DND-41 (cell line): ENCODE data around the gene IL12RB2.
A peak's percentile ranks its signal among the peaks of the same experiment; 100 is the strongest.

Experiments
- ATAC-seq: fragments of 200-7000 bp; cut with Tn5 transposase; 3 replicates; pipeline ENCODE4 v1.9.1; 2021; ENCODE audit warnings: low read depth; ENCODE audit not compliant: insufficient read depth
- DNase-seq: peaks from one replicate; pipeline ENCODE4 v3.0.0-alpha.2; 2020
- H2AFZ ChIP-seq: 2 replicates; pipeline ENCODE4 v1.6.0; 2012; ENCODE audit warnings: low read depth, low read length
- H3K27ac ChIP-seq: 2 replicates; pipeline ENCODE4 v1.5.1; 2012; ENCODE audit warnings: low read length, inconsistent platforms
- H3K27me3 ChIP-seq: fragments of 200-600 bp; sonication (generic); 2 replicates; pipeline ENCODE4 v1.6.0; 2012; ENCODE audit warnings: low read length, mild to moderate bottlenecking, inconsistent platforms; ENCODE audit not compliant: insufficient read depth, poor library complexity
- H3K36me3 ChIP-seq: 2 replicates; pipeline ENCODE4 v1.5.1; 2012; ENCODE audit warnings: low read length, inconsistent platforms; ENCODE audit not compliant: insufficient read depth
- H3K4me1 ChIP-seq: 2 replicates; pipeline ENCODE4 v1.5.1; 2012; ENCODE audit warnings: mild to moderate bottlenecking, low read length; ENCODE audit not compliant: insufficient read depth
- H3K4me2 ChIP-seq: 2 replicates; pipeline ENCODE4 v1.6.0; 2012; ENCODE audit warnings: mild to moderate bottlenecking, moderate library complexity, low read length, inconsistent platforms; ENCODE audit not compliant: insufficient read depth
- H3K4me3 ChIP-seq, 2 experiments: fragments of 200-600 bp in 1 of 2; shearing (Covaris generic) in 1 of 2; 2 replicates each; pipeline ENCODE4 v1.5.1; 2012 to 2016; ENCODE audit warnings: inconsistent platforms in 2 of 2, low read length in 2 of 2, mild to moderate bottlenecking in 2 of 2, low read depth in 1 of 2, moderate library complexity in 1 of 2
- H3K79me2 ChIP-seq: 2 replicates; pipeline ENCODE4 v1.6.0; 2012; ENCODE audit warnings: low read length, inconsistent platforms; ENCODE audit not compliant: insufficient read depth
- H3K9ac ChIP-seq: 2 replicates; pipeline ENCODE4 v1.6.0; 2012; ENCODE audit warnings: low read depth, mild to moderate bottlenecking, inconsistent platforms, low read length, moderate library complexity
- H3K9me3 ChIP-seq: 2 replicates; pipeline ENCODE4 v1.5.1; 2012; ENCODE audit warnings: low read length, moderate library complexity, mild to moderate bottlenecking, inconsistent platforms; ENCODE audit not compliant: insufficient read depth, severe bottlenecking
- H4K20me1 ChIP-seq: 2 replicates; pipeline ENCODE4 v1.6.0; 2012; ENCODE audit warnings: low read length; ENCODE audit not compliant: insufficient read depth
- EZH2 ChIP-seq: IDR thresholded peaks from 3 replicates; pipeline ENCODE4 v1.6.1; 2012; ENCODE audit warnings: borderline replicate concordance, low read depth, mild to moderate bottlenecking, moderate library complexity, low read length, inconsistent platforms; ENCODE audit not compliant: severe bottlenecking
- TF ChIP-seq, protein P1 (sequence below): IDR thresholded peaks from 2 replicates; pipeline ENCODE4 v1.5.1; 2012; ENCODE audit warnings: borderline replicate concordance, low read length, moderate library complexity, mild to moderate bottlenecking; ENCODE audit not compliant: poor library complexity, severe bottlenecking; ENCODE audit errors: extremely low read depth

The IL12RB2 gene

GRCh38 chr1:67427465-67427864, 119.8 kb downstream of the IL12RB2 start:
- no peak overlapping the region for H3K27ac ChIP-seq
- H3K4me1 ChIP-seq = peaks cover 59% of the 10 kb centered on the region
- peaks cover 87% of the 10 kb centered on the region for H3K79me2 ChIP-seq
- no peak for TF ChIP-seq EZH2
- TF ChIP-seq, protein P1, sequence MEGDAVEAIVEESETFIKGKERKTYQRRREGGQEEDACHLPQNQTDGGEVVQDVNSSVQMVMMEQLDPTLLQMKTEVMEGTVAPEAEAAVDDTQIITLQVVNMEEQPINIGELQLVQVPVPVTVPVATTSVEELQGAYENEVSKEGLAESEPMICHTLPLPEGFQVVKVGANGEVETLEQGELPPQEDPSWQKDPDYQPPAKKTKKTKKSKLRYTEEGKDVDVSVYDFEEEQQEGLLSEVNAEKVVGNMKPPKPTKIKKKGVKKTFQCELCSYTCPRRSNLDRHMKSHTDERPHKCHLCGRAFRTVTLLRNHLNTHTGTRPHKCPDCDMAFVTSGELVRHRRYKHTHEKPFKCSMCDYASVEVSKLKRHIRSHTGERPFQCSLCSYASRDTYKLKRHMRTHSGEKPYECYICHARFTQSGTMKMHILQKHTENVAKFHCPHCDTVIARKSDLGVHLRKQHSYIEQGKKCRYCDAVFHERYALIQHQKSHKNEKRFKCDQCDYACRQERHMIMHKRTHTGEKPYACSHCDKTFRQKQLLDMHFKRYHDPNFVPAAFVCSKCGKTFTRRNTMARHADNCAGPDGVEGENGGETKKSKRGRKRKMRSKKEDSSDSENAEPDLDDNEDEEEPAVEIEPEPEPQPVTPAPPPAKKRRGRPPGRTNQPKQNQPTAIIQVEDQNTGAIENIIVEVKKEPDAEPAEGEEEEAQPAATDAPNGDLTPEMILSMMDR = no peak
- H3K4me3 ChIP-seq = peak overlapping the region; percentile 54 to 97; a peak in 3 of 4 replicates
- no peak for DNase-seq
- no peak for ATAC-seq
- H3K9ac ChIP-seq = peak overlapping the region; percentile 93
- peaks cover 71% of the 10 kb centered on the region for H4K20me1 ChIP-seq
- H3K27me3 ChIP-seq = no peaks in the 10 kb centered on the region
- H3K36me3 ChIP-seq = peaks cover 72% of the 10 kb centered on the region
- H2AFZ ChIP-seq = no peak overlapping the region
- peak overlapping the region; percentile 70 for H3K4me2 ChIP-seq
- H3K9me3 ChIP-seq = no peaks in the 10 kb centered on the region

- no peak for DNase-seq
- Histone ChIP-seq H3K27me3 (no peaks in the 10 kb centered on the region), H2AFZ (no peak overlapping the region), H3K36me3 (peaks cover 67% of the 10 kb centered on the region), H3K4me3 (peak overlapping the region; percentile 54 to 97; a peak in 3 of 4 replicates), H3K4me1 (peaks cover 56% of the 10 kb centered on the region), H3K9ac (peak overlapping the region; percentile 93), H3K79me2 (peaks cover 83% of the 10 kb centered on the region), H4K20me1 (peaks cover 67% of the 10 kb centered on the region), H3K9me3 (no peaks in the 10 kb centered on the region), H3K4me2 (peak overlapping the region; percentile 70), H3K27ac (peak overlapping the region; percentile 93; the same call in 1 of the 2 replicates)
- no peak for ATAC-seq
- TF ChIP-seq, protein P1 = no peak
- TF ChIP-seq EZH2 = no peak
Observed at GRCh38 chr1:67427947-67428346, 120.3 kb downstream of the IL12RB2 start.

DNA sequence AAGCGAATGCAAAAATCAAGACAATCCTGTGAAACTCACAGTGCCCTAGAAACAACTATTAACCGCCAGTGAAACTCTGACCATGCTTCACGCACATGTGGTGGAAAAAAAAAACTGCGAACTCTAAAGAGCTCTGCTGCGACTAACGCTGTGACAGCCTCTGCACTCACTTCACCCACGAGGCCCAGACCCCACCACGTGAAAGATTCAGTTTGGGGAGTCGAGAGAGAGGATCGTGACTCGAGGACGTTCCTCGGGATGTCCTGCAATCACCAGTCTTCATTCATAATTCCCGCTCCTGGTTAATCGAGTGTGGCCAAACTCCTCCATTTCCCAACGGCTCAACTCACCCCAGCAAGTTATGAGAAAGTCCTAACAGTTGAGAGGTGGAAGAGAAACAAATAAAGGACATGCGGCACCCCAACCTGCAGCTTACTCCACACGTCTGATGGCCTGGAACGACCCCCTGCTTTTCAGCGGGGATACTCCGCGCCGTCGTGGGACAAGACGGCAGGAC, 121.4 kb downstream of the IL12RB2 start:
- peak overlapping the region; percentile 93 for H3K9ac ChIP-seq
- peak overlapping the region; percentile 70 for H3K4me2 ChIP-seq
- H3K79me2 ChIP-seq = peaks cover 71% of the 10 kb centered on the region
- peak overlapping the region; percentile 54 to 97 for H3K4me3 ChIP-seq
- ATAC-seq (no peak), DNase-seq (peak; percentile 37)
- peaks cover 56% of the 10 kb centered on the region for H4K20me1 ChIP-seq
- no peaks in the 10 kb centered on the region for H3K9me3 ChIP-seq
- peak overlapping the region; percentile 93 for H3K27ac ChIP-seq
- peaks cover 47% of the 10 kb centered on the region for H3K4me1 ChIP-seq
- H2AFZ ChIP-seq = 0 out of 2 replicates have a peak overlapping the region, but pooled peaks have one; percentile 51
- TF ChIP-seq EZH2 = no peak
- TF ChIP-seq, protein P1 = no peak
- peaks cover 56% of the 10 kb centered on the region for H3K36me3 ChIP-seq
- no peaks in the 10 kb centered on the region for H3K27me3 ChIP-seq
